Fibroblast of villous mesenchyme (primary cell): ENCODE results near the gene SGK1. TPM values are rescaled to one million over a fixed set of nuclear protein-coding genes. Genes with fewer than 3 reads are reported as not detected.
"Not testable (repeated sequence)": the region's sequence is repeated elsewhere in the genome, so short reads cannot be mapped to it uniquely, and the experiment has no call there.

Experiments used
- DNase-seq: peaks from one replicate; pipeline ENCODE4 v3.0.0-alpha.2; 2010; ENCODE audit warnings: low read depth
- H3K4me3 ChIP-seq: 2 replicates; pipeline ENCODE4 v1.5.1; 2011; ENCODE audit warnings: low read depth, mild to moderate bottlenecking, low read length
- CTCF ChIP-seq: IDR thresholded peaks from 2 replicates; pipeline ENCODE4 v1.5.1; 2012; ENCODE audit warnings: low read depth, mild to moderate bottlenecking, low read length; ENCODE audit not compliant: insufficient read depth
- total RNA-seq: library from RNA; depleted of rRNA; stranded (reverse); fragments of >200 nt; gene quantifications from 2 replicates; pipeline ENCODE4 v1.2.3, GENCODE V29; 2012

SGK1 gene
- total RNA-seq, 1 donor: 244 TPM

GRCh38 chr6:134322216-134322615 lies 4.3 kb upstream of the SGK1 start:
- no peak overlapping the region for H3K4me3 ChIP-seq
- DNase-seq: no peak
- no peak for TF ChIP-seq CTCF

- no peak for TF ChIP-seq CTCF
- DNase-seq: no peak
- no peak overlapping the region for H3K4me3 ChIP-seq
Measured at GRCh38 chr6:134321246-134321645, 3.3 kb upstream of the SGK1 start.

DNA sequence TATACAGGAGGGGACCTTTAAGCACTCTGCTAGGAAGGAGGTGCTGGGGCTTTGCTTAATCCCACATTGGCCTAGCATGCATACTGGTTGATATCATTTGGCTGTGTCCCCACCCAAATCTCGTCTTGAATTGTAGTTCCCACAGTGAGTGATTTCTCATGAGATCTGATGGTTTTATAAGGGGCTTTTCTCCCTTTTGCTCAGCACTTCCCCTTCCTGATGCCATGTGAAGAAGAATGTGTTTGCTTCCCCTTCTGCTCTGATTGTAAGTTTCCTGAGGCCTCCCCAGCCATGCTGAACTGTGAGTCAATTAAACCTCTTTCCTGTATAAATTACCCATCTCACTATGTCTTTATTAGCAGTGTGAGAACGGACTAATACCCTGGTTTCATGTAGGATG lies 1.8 kb upstream of the SGK1 start:
- DNase-seq, H3K4me3 ChIP-seq: not testable (repeated sequence)

- H3K4me3 ChIP-seq: no peak overlapping the region
- no peak for DNase-seq
- TF ChIP-seq CTCF: no peak
Measured at GRCh38 chr6:134318974-134319281, 1.0 kb upstream of the SGK1 start.

- no peak for DNase-seq
- H3K4me3 ChIP-seq: peak overlapping the region; percentile 65
- no peak for TF ChIP-seq CTCF
Measured at GRCh38 chr6:134318236-134318973, 493 bp upstream of the SGK1 start.

- no peak for DNase-seq
- no peak for TF ChIP-seq CTCF
- peak overlapping the region; percentile 65 for H3K4me3 ChIP-seq
Measured at GRCh38 chr6:134316733-134317431, 1.0 kb downstream of the SGK1 start.

DNA sequence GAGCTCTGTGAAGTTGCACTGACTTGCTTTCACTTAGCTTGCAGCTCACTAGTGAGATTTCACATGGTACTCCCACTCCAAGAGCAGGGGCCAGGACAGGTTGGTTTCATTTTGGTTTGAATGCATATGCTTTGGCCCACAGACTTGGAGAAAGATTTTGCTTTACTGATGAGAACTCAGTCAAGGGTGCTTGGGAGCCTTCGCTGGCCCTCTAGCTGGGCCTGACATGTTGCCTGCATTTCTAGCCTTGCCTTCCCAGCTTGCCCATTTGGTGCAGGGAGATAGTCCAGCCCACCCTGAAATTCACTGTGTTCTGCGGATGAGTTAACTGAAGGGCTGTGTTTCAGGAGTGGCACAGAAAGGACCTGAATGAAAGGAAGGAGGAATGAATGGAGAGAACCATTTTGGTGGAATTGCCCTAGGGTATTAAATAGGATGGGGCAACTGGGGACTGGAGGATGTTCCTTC lies 1.9 kb downstream of the SGK1 start:
- H3K4me3 ChIP-seq: no peak overlapping the region
- no peak for DNase-seq
- TF ChIP-seq CTCF: no peak
